Tibial nerve (tissue), 4 donors: ENCODE data around the gene IL21R. TPM values are rescaled to one million over a fixed set of nuclear protein-coding genes. Genes with fewer than 3 reads are reported as not detected.

Source experiments
- DNase-seq, 2 donors: peaks; one replicate each; pipeline ENCODE4 v3.0.0-alpha.2; 2019; ENCODE audit warnings: low spot score in 2 of 2
- H3K27ac ChIP-seq, 4 donors: fragments of 200-600 bp; sonication (generic) in 3 of 4; one replicate each; pipeline ENCODE4 v1.5.1; 2017 to 2019; ENCODE audit warnings: mild to moderate bottlenecking in 1 of 4
- H3K27me3 ChIP-seq, 2 donors: fragments of 200-600 bp; sonication (generic) in 1 of 2; one replicate each; pipeline versions ENCODE4 v1.5.1 to v1.6.0; 2017 to 2019
- H3K36me3 ChIP-seq, 3 donors: fragments of 200-600 bp; sonication (generic); one replicate each; pipeline ENCODE4 v1.5.1; 2018 to 2019
- H3K4me1 ChIP-seq, 4 donors: fragments of 200-600 bp; sonication (generic) in 3 of 4; one replicate each; pipeline ENCODE4 v1.5.1; 2017 to 2019
- H3K4me3 ChIP-seq, 4 donors: fragments of 200-600 bp; sonication (generic) in 3 of 4; one replicate each; pipeline ENCODE4 v1.5.1; 2017 to 2019; ENCODE audit warnings: mild to moderate bottlenecking in 1 of 4, moderate library complexity in 1 of 4
- H3K9me3 ChIP-seq, 4 donors: fragments of 200-600 bp; sonication (generic) in 3 of 4; one replicate each; pipeline ENCODE4 v1.5.1; 2017 to 2019
- EP300 ChIP-seq, 2 donors: sonication (generic); formaldehyde crosslinking; IDR thresholded peaks; one replicate each; pipeline ENCODE4 v1.6.1; 2017; ENCODE audit warnings: antibody characterized with exemption in 2 of 2, mild to moderate bottlenecking in 1 of 2
- POLR2A ChIP-seq, 2 donors: fragments of 450-650 bp; IDR thresholded peaks; one replicate each; pipeline ENCODE4 v1.6.1; 2017; ENCODE audit warnings: antibody characterized with exemption in 2 of 2, mild to moderate bottlenecking in 2 of 2, moderate library complexity in 2 of 2
- WGBS, 2 donors: methylation state at CpG; one replicate each; pipeline ENCODE4 v1.1.5; 2018; 5-methylcytosine and 5-hydroxymethylcytosine counted together
- total RNA-seq, 4 donors: library from RNA; depleted of rRNA; stranded (reverse); fragments of >200 nt; gene quantifications; one replicate each; pipeline ENCODE4 v1.1.0, GENCODE V29; 2016
- TF ChIP-seq, protein P1 (sequence below), 5 experiments: fragments of 200-600 bp in 3 of 5; fragments of 450-650 bp in 2 of 5; sonication (generic) in 3 of 5; IDR thresholded peaks; one replicate each; pipeline ENCODE4 v1.5.1; 2016 to 2019; ENCODE audit warnings: antibody characterized with exemption in 5 of 5, mild to moderate bottlenecking in 3 of 5, moderate library complexity in 2 of 5

The IL21R gene
- total RNA-seq, 4 donors from 2014 or later, result 0.21 to 1.2 TPM; not detected in 2

DNA sequence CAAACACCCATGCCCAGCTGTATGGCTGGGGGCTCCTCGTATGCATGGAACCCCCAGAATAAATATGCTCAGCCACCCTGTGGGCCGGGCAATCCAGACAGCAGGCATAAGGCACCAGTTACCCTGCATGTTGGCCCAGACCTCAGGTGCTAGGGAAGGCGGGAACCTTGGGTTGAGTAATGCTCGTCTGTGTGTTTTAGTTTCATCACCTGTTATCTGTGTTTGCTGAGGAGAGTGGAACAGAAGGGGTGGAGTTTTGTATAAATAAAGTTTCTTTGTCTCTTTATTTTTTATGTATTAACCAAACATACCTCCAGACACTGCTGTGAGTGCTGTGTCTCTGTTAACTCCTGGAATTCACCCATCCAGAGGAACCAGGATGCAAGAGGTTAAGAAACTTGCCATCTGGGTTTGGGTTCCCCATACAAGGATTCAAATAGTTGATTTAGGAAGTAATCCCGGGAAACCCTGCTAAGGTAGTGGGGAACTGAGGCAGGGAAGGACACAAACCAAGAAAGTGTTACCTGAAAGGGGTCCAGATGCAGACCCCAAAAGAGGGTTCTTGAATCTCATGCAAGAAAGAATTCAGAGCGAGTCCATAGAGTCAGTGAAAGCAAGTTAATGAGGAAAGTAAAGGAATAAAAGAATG is 37.4 kb upstream of the IL21R start:
- Histone ChIP-seq H3K27ac (no peak overlapping the region), H3K4me3 (no peak overlapping the region), H3K9me3 (no peaks in the 10 kb centered on the region), H3K27me3 (no peaks in the 10 kb centered on the region), H3K4me1 (peaks cover 0 to 15% (median 8%) of the 10 kb centered on the region in 4 donors), H3K36me3 (peaks cover 0 to 34% (median 0%) of the 10 kb centered on the region in 3 donors)
- DNase-seq, result no peak
- WGBS, 2 donors, result 78 to 81% methylated on average over 6 of the region's 6 CpGs
- TF ChIP-seq, protein P1, sequence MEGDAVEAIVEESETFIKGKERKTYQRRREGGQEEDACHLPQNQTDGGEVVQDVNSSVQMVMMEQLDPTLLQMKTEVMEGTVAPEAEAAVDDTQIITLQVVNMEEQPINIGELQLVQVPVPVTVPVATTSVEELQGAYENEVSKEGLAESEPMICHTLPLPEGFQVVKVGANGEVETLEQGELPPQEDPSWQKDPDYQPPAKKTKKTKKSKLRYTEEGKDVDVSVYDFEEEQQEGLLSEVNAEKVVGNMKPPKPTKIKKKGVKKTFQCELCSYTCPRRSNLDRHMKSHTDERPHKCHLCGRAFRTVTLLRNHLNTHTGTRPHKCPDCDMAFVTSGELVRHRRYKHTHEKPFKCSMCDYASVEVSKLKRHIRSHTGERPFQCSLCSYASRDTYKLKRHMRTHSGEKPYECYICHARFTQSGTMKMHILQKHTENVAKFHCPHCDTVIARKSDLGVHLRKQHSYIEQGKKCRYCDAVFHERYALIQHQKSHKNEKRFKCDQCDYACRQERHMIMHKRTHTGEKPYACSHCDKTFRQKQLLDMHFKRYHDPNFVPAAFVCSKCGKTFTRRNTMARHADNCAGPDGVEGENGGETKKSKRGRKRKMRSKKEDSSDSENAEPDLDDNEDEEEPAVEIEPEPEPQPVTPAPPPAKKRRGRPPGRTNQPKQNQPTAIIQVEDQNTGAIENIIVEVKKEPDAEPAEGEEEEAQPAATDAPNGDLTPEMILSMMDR (IDR thresholded peaks at IDR 0.05), result no peak
- TF ChIP-seq EP300 (IDR thresholded peaks at IDR 0.05) (no peak), POLR2A (IDR thresholded peaks at IDR 0.05) (no peak)

DNA sequence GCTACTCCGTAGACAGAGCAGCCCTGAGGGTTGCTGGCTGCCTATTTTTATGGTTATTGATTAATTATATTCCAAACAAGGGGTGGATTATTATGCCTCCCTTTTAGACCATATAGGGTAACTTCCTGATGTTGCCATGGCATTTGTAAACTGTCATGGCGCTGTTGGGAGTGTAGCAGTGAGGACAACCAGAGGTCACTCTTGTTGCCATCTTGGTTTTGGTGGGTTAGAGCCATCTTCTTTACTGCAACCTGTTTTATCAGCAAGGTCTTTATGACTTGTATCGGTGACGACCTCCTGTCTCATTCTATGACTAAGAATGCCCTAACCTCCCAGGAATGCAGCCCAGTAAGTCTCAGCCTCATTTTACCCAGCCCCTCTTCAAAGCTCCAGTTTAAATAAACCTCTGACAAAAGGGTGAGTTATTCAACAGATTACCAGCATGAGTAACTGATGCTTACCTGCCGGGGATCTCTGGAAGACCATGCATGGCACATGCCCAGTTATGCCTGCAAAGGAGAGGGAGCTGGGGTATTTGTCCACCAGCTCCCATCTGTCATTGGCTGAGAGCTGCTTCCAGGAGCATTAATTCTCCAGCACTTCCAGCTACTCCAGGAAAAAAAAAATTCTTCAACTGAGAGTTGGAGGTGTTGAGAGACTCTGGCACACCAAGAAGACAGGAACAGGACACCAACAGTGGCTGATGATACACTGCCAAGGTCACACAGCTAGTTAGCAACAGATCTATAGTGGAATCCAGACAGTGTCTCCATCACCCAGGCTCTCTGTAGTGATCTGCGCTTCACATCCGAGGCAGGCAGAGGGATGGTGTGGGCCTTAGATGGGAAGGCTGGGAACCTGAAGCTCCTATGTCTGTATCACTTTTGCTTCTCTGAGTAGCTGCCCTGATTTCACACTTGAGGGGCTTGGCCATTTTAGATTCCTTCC is 36.6 kb upstream of the IL21R start:
- H3K4me3 ChIP-seq, result no peak overlapping the region
- peaks cover 0 to 6% (median 0%) of the 10 kb centered on the region in 4 donors for H3K9me3 ChIP-seq
- H3K4me1 ChIP-seq, result peaks cover 0 to 15% (median 8%) of the 10 kb centered on the region in 4 donors
- H3K36me3 ChIP-seq, result peaks cover 0 to 28% (median 0%) of the 10 kb centered on the region in 3 donors
- no peaks in the 10 kb centered on the region for H3K27me3 ChIP-seq
- no peak for DNase-seq
- WGBS, 2 donors, result 77 to 84% methylated on average over 7 of the region's 7 CpGs
- TF ChIP-seq EP300 (IDR thresholded peaks at IDR 0.05), result no peak
- no peak for TF ChIP-seq POLR2A (IDR thresholded peaks at IDR 0.05)
- TF ChIP-seq, protein P1 (IDR thresholded peaks at IDR 0.05), result no peak
- no peak overlapping the region for H3K27ac ChIP-seq

DNA sequence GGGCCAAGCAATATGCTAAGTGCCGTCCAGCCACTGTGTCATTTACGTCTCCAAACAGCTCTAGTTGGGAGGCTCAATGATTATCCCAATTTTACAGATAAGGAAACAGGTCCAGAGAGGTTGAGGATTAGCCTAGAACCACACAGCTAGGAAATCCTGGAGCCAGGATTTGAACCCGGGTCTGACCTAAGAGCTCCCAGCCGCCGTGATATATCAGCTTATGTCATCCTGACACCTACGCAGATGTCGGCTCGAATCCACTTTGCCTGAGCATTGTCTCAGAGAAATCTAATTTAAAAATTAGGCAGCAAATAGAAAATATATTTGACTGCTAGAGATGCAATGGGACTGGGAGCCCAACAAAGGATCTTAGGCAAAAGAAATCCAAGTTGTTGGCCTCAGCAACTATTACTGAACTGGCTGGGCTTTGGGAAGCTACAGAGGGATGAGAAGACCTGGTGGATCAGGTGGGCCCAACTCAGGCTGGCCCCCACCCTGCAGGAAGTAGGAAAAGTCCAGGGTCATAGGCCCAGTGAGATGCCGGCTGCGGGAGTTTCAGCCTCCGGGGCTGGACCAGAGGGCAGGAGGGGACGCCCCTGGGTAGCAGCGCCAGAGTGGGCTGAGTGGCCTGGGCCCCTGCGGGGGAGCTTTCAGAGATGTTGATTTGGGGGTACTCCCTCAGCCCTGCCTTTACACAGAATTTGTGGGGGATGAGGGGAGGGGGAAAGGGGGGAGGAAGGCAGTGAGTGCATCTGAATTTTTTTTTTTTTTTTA is 35.1 kb upstream of the IL21R start:
- 58 to 63% methylated on average over 14 of the region's 14 CpGs for WGBS, 2 donors
- TF ChIP-seq EP300 (IDR thresholded peaks at IDR 0.05) (no peak), POLR2A (IDR thresholded peaks at IDR 0.05) (no peak)
- TF ChIP-seq, protein P1 (IDR thresholded peaks at IDR 0.05), result no peak
- H3K9me3 ChIP-seq, result peaks cover 0 to 8% (median 0%) of the 10 kb centered on the region in 4 donors
- peaks cover 0 to 15% (median 8%) of the 10 kb centered on the region in 4 donors for H3K4me1 ChIP-seq
- peak overlapping the region in 3 of 4 donors; percentile 59 to 66 (median 60) for H3K27ac ChIP-seq
- peaks cover 0 to 15% (median 0%) of the 10 kb centered on the region in 3 donors for H3K36me3 ChIP-seq
- H3K4me3 ChIP-seq, result no peak overlapping the region
- no peaks in the 10 kb centered on the region for H3K27me3 ChIP-seq
- no peak for DNase-seq

DNA sequence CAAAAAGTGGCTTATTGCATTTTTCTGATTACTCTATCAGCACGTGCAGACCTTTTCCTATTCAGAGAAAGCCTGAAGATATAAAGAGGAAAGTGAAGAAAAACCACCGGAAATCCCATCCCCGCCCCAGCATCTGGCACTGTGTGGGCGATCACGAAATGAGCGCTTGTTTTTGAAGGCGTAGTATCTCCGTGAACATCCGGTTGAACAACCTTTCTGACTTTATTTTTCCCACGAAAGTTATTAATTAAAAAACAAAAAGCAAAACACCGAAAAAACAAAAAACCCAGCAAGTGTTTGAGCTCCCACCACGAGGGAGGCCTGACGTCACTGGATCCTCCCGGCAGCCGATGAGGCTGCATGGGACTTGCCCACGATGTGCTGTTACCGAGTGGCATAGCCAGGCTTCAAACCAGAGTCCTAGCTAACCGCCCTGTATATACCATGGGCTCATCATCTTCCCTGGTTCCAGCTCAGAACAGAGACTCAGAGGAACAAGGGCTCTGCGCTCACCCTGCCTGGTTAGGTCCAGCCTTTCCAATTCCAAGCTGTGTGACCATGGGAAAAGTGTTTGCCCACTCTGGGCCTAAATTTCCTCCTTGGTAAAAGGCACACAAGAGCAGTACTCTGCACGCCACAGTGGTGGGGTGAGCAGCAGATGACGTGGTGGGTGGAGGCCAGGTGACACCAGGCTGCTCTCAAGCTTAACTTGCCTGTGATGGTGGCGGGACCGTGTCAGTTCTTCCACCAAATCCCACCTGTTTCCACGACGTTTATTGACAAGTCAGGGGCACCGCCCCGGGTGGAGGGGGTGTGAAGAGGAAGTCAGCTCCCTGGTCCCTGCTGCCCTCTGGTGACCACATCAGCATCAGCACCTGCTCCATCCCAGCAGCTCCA is 34.3 kb upstream of the IL21R start:
- peak; percentile 53 to 73 for DNase-seq
- H3K27ac ChIP-seq, result peak overlapping the region in 3 of 4 donors; percentile 59 to 70 (median 60)
- WGBS, 2 donors, result 21 to 25% methylated on average over 26 to 27 of the region's 27 CpGs
- no peaks in the 10 kb centered on the region for H3K27me3 ChIP-seq
- peak overlapping the region in 3 of 4 donors; percentile 9 to 33 (median 20) for H3K4me3 ChIP-seq
- TF ChIP-seq, protein P1 (IDR thresholded peaks at IDR 0.05), result peak; percentile 50 to 75 (median 72)
- TF ChIP-seq POLR2A (IDR thresholded peaks at IDR 0.05) (no peak), EP300 (IDR thresholded peaks at IDR 0.05) (peak in 1 of 2 donors; percentile 9)
- H3K4me1 ChIP-seq, result peaks cover 0 to 15% (median 8%) of the 10 kb centered on the region in 4 donors
- peaks cover 0 to 8% (median 0%) of the 10 kb centered on the region in 3 donors for H3K36me3 ChIP-seq
- H3K9me3 ChIP-seq, result peaks cover 0 to 8% (median 0%) of the 10 kb centered on the region in 4 donors
